Gastrocnemius medialis (tissue), 4 donors: ENCODE measurements around the gene GTF2E1. TPM values are rescaled to one million over a fixed set of nuclear protein-coding genes. Genes with fewer than 3 reads are reported as not detected.
"Not testable (repeated sequence)": the region's sequence is repeated elsewhere in the genome, so short reads cannot be mapped to it uniquely, and the experiment has no call there.

Experiments used
- ATAC-seq, 2 donors: fragments of 150-250 bp; one replicate each; pipeline ENCODE4 v1.9.1; 2016
- DNase-seq, 2 donors: peaks; one replicate each; pipeline ENCODE4 v3.0.0-alpha.2; 2019
- H3K27ac ChIP-seq, 4 donors: fragments of 200-600 bp; sonication (generic); 1 replicate in 1 of 4; 2 replicates in 3 of 4; pipeline ENCODE4 v1.5.1; 2016 to 2018; ENCODE audit warnings: mild to moderate bottlenecking in 2 of 4, moderate library complexity in 1 of 4
- H3K27me3 ChIP-seq, 3 donors: fragments of 200-600 bp; sonication (generic) in 2 of 3; 1 replicate in 1 of 3; 2 replicates in 2 of 3; pipeline versions ENCODE4 v1.5.1 to v1.6.0; 2016 to 2019; ENCODE audit warnings: mild to moderate bottlenecking in 1 of 3, moderate library complexity in 1 of 3
- H3K36me3 ChIP-seq, 2 donors: fragments of 200-600 bp; sonication (generic) in 1 of 2; one replicate each; pipeline ENCODE4 v1.5.1; 2017 to 2018
- H3K4me1 ChIP-seq, 2 donors: fragments of 200-600 bp; sonication (generic) in 1 of 2; one replicate each; pipeline ENCODE4 v1.5.1; 2016 to 2017; ENCODE audit warnings: mild to moderate bottlenecking in 2 of 2
- H3K4me3 ChIP-seq, 4 donors: fragments of 200-600 bp; sonication (generic) in 3 of 4; 1 replicate in 1 of 4; 2 replicates in 3 of 4; pipeline ENCODE4 v1.5.1; 2016 to 2019; ENCODE audit warnings: mild to moderate bottlenecking in 2 of 4
- H3K9me3 ChIP-seq, 3 donors: fragments of 200-600 bp; sonication (generic) in 2 of 3; 1 replicate in 1 of 3; 2 replicates in 2 of 3; pipeline ENCODE4 v1.5.1; 2016 to 2019
- POLR2A ChIP-seq, 2 donors: fragments of 450-650 bp; IDR thresholded peaks; one replicate each; pipeline ENCODE4 v1.6.1; 2017; ENCODE audit warnings: antibody characterized with exemption in 2 of 2, mild to moderate bottlenecking in 2 of 2, moderate library complexity in 2 of 2
- in situ Hi-C, 4 donors: fragments of 200-750 bp; cut with MboI; loops; one replicate each; pipeline versions ENCODE4 v1.15.0 to v1.8.0; 2017; ENCODE audit warnings: low sequenced_read_pairs in 4 of 4
- intact Hi-C: fragments of 100-400 bp; cut with DNase I; formaldehyde crosslinking; loops from one replicate; pipeline ENCODE4 v1.15.1; 2023; ENCODE audit warnings: low total_unique reads
- total RNA-seq, 4 donors: library from RNA; depleted of rRNA; stranded (reverse); fragments of >200 nt; gene quantifications; one replicate each; pipeline versions ENCODE4 v1.1.0 to v1.2.3, GENCODE V29; 2016
- TF ChIP-seq, protein P1 (sequence below), 5 experiments: fragments of 450-650 bp in 3 of 5; fragments of 200-600 bp in 2 of 5; sonication (generic) in 2 of 5; IDR thresholded peaks in 4 of 5; conservative IDR thresholded peaks in 1 of 5; 1 replicate in 4 of 5; 2 replicates in 1 of 5; pipeline ENCODE4 v1.5.1; 2016 to 2019; ENCODE audit warnings: antibody characterized with exemption in 5 of 5, mild to moderate bottlenecking in 3 of 5, moderate library complexity in 3 of 5

GTF2E1 gene
- total RNA-seq, 4 donors from 2014 or later: 7.3 to 23.8 (median 19.3) TPM

DNA sequence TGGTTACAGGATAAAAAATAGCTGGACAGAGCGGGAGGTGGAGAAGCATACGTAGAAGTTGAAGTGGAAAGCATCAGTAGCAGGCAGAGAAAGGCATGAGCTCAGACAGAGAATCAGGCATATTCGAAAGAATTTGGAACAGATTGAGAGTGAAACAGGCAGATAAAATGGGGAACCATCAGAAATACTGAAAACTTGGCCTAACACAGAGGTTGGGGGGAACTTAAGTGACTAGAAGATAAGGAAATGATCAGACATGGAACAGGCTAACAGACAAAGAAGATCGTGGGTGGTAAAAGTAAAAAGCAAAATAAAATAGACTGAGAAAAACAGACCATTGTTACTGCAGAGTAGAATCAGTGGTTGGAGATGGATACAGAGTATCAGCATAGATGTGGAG, 32.9 kb downstream of the GTF2E1 start:
- Histone ChIP-seq H3K4me1 (no peaks in the 10 kb centered on the region), H3K9me3 (no peaks in the 10 kb centered on the region), H3K4me3 (no peak overlapping the region), H3K36me3 (peaks cover 0 to 19% of the 10 kb centered on the region in 2 donors), H3K27me3 (no peaks in the 10 kb centered on the region), H3K27ac (no peak overlapping the region)
- in situ Hi-C loops: loop anchor here in 3 of 4 donors (25.0 kb wide), 2 partner anchors 213 to 538 kb away; no protein-coding TSS in a partner anchor
- ATAC-seq: no peak
- intact Hi-C loops: no loop called here
- TF ChIP-seq, protein P1, sequence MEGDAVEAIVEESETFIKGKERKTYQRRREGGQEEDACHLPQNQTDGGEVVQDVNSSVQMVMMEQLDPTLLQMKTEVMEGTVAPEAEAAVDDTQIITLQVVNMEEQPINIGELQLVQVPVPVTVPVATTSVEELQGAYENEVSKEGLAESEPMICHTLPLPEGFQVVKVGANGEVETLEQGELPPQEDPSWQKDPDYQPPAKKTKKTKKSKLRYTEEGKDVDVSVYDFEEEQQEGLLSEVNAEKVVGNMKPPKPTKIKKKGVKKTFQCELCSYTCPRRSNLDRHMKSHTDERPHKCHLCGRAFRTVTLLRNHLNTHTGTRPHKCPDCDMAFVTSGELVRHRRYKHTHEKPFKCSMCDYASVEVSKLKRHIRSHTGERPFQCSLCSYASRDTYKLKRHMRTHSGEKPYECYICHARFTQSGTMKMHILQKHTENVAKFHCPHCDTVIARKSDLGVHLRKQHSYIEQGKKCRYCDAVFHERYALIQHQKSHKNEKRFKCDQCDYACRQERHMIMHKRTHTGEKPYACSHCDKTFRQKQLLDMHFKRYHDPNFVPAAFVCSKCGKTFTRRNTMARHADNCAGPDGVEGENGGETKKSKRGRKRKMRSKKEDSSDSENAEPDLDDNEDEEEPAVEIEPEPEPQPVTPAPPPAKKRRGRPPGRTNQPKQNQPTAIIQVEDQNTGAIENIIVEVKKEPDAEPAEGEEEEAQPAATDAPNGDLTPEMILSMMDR (IDR thresholded peaks at IDR 0.05 in 4 of 5, conservative IDR thresholded peaks at IDR 0.05 in 1 of 5): no peak
- TF ChIP-seq POLR2A (IDR thresholded peaks at IDR 0.05): no peak
- no peak for DNase-seq

DNA sequence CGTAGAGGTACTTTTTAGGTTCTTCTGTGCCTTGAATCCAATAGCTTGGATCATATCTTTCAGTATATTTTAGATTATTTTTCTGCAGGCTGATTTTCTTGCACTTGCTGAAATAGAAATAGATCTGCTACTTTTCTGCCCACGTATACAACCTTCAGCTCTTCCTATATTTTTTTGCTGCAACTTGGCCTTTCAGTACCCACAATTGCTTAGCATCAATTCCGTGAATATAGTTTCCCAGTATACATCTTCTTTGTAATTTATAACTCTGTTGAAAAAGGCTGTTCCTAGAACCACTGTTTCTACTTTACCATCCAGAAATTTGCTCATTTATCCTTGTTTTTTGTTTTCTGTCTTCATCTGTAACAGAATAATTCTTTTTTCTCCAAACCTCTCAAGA, 36.2 kb downstream of the GTF2E1 start:
- TF ChIP-seq POLR2A (IDR thresholded peaks at IDR 0.05): no peak
- TF ChIP-seq, protein P1 (IDR thresholded peaks at IDR 0.05 in 4 of 5, conservative IDR thresholded peaks at IDR 0.05 in 1 of 5): no peak
- no peaks in the 10 kb centered on the region for H3K4me1 ChIP-seq

DNA sequence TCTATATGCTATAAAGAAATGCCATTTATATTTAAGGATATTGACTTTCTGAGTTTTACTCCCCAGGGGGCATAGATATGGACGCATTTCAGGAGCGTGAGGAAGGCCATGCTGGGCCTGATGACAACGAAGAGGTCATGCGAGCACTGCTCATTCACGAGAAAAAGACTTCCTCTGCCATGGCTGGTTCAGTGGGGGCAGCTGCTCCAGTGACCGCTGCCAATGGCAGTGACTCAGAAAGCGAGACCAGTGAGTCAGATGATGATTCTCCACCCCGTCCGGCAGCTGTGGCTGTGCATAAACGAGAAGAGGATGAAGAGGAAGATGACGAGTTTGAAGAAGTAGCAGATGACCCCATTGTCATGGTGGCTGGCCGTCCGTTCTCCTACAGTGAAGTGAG, 38.4 kb downstream of the GTF2E1 start:
- H3K9me3 ChIP-seq: no peaks in the 10 kb centered on the region
- peaks cover 0 to 11% of the 10 kb centered on the region in 2 donors for H3K36me3 ChIP-seq
- no peaks in the 10 kb centered on the region for H3K4me1 ChIP-seq
- ATAC-seq: peak; percentile 98 to 99
- DNase-seq: peak; percentile 68 to 80
- in situ Hi-C loops (loop anchor here in 3 of 4 donors (25.0 kb wide), 2 partner anchors 219 to 544 kb away; no protein-coding TSS in a partner anchor), intact Hi-C loops (no loop called here)
- H3K4me3 ChIP-seq: peak overlapping the region in 2 of 4 donors; percentile 18 to 19
- no peaks in the 10 kb centered on the region for H3K27me3 ChIP-seq
- peak overlapping the region in 3 of 4 donors; percentile 50 to 71 (median 63) for H3K27ac ChIP-seq
- TF ChIP-seq, protein P1 (IDR thresholded peaks at IDR 0.05 in 4 of 5, conservative IDR thresholded peaks at IDR 0.05 in 1 of 5): no peak
- TF ChIP-seq POLR2A (IDR thresholded peaks at IDR 0.05): no peak

More for the DNA sequence above, 36.2 kb downstream of the GTF2E1 start:
- Histone ChIP-seq H3K27me3 (no peaks in the 10 kb centered on the region), H3K36me3 (peaks cover 0 to 11% of the 10 kb centered on the region in 2 donors), H3K9me3 (no peaks in the 10 kb centered on the region), H3K4me3 (no peak overlapping the region), H3K27ac (no peak overlapping the region)
- intact Hi-C loops: no loop called here
- no peak for ATAC-seq
- no peak for DNase-seq
- in situ Hi-C loops: loop anchor here in 3 of 4 donors (25.0 kb wide), 2 partner anchors 216 to 541 kb away; no protein-coding TSS in a partner anchor

DNA sequence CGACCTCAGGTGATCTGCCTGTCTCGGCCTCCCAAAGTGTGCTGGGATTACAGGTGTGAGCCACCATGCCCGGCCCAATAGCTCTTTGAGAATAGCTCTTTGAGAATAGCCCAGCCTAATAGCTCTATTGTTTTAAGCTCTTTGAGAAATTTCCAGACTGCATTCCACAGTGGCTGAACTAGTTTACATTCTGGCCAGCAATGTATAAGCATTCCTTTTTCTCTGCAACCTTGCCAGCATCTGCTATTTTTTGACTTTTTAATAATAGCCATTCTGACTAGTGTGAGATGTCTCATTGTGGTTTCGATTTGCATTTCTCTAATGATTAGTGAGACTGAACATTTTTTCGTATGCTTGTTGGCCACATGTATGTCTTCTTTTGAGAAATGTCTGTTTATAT, 43.3 kb downstream of the GTF2E1 start:
- H3K36me3 ChIP-seq, H3K27me3 ChIP-seq, intact Hi-C loops, H3K4me1 ChIP-seq, H3K27ac ChIP-seq, H3K9me3 ChIP-seq, ATAC-seq, H3K4me3 ChIP-seq, DNase-seq: not testable (repeated sequence)
- in situ Hi-C loops: loop anchor here in 3 of 4 donors (25.0 kb wide), 2 partner anchors 224 to 549 kb away; no protein-coding TSS in a partner anchor

DNA sequence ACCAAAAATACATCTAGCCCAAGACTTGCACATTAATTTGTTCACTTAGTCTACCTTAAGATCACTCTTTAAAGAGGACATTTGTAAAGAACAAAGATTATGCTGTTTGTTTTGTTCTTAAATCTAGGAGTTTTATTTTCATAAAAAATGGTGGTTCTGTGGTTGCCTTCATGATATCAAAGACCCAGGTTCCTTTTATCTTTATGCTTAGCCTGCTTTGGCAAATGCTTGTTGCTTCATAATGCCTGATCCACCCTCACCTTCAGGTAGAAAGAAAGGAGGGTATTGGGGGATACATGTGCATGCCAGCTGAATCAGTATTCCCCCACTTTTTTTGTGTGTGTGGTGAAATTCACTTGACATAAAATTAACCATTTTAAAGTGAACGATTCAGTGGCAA, 48.5 kb downstream of the GTF2E1 start:
- ATAC-seq (no peak), DNase-seq (no peak)
- Histone ChIP-seq H3K27me3 (no peaks in the 10 kb centered on the region), H3K4me3 (no peak overlapping the region), H3K9me3 (no peaks in the 10 kb centered on the region), H3K27ac (no peak overlapping the region), H3K36me3 (no peaks in the 10 kb centered on the region), H3K4me1 (no peaks in the 10 kb centered on the region)
- in situ Hi-C loops (loop anchor here in 3 of 4 donors (10.0 to 25.0 kb wide), 3 partner anchors 226 to 554 kb away; no protein-coding TSS in a partner anchor), intact Hi-C loops (no loop called here)
- TF ChIP-seq, protein P1 (IDR thresholded peaks at IDR 0.05 in 4 of 5, conservative IDR thresholded peaks at IDR 0.05 in 1 of 5): no peak
- TF ChIP-seq POLR2A (IDR thresholded peaks at IDR 0.05): no peak
